HG02678 (cell line): ENCODE measurements around the gene CHRDL1.
A peak's percentile ranks its signal among the peaks of the same experiment; 100 is the strongest.

ENCODE experiments used
- ATAC-seq: cut with Tn5 transposase; IDR thresholded peaks from one replicate; pipeline ENCODE4 v1.9.1; 2021; ENCODE audit warnings: mild to moderate bottlenecking, moderate library complexity; ENCODE audit not compliant: unreplicated experiment

The CHRDL1 gene

GRCh38 chrX:110743679-110744340, 51.8 kb downstream of the CHRDL1 start:
- no peak for ATAC-seq

GRCh38 chrX:110741213-110741796, 54.3 kb downstream of the CHRDL1 start:
- no peak for ATAC-seq

- no peak for ATAC-seq
Observed at GRCh38 chrX:110734894-110735541, 60.6 kb downstream of the CHRDL1 start.

GRCh38 chrX:110734271-110734670, 61.3 kb downstream of the CHRDL1 start:
- no peak for ATAC-seq

GRCh38 chrX:110733166-110733565, 62.5 kb downstream of the CHRDL1 start:
- no peak for ATAC-seq

- no peak for ATAC-seq
Observed at GRCh38 chrX:110732266-110732665, 63.4 kb downstream of the CHRDL1 start.

- no peak for ATAC-seq
Observed at GRCh38 chrX:110723844-110724243, 71.8 kb downstream of the CHRDL1 start.

GRCh38 chrX:110722135-110722534, 73.5 kb downstream of the CHRDL1 start:
- no peak for ATAC-seq

- ATAC-seq = no peak
Observed at GRCh38 chrX:110713666-110714065, 82.0 kb downstream of the CHRDL1 start.

GRCh38 chrX:110706446-110706845, 89.2 kb downstream of the CHRDL1 start:
- no peak for ATAC-seq

- no peak for ATAC-seq
Observed at GRCh38 chrX:110703641-110704040, 92.0 kb downstream of the CHRDL1 start.

- ATAC-seq = peak; percentile 36
Observed at GRCh38 chrX:110699109-110699508, 96.5 kb downstream of the CHRDL1 start.

GRCh38 chrX:110698696-110699095, 96.9 kb downstream of the CHRDL1 start:
- peak; percentile 69 for ATAC-seq

GRCh38 chrX:110692866-110693265, 102.8 kb downstream of the CHRDL1 start:
- no peak for ATAC-seq

GRCh38 chrX:110691446-110691845, 104.2 kb downstream of the CHRDL1 start:
- no peak for ATAC-seq

GRCh38 chrX:110684653-110685052, 111.0 kb downstream of the CHRDL1 start:
- ATAC-seq = no peak

- no peak for ATAC-seq
Observed at GRCh38 chrX:110683925-110684324, 111.7 kb downstream of the CHRDL1 start.

- no peak for ATAC-seq
Observed at GRCh38 chrX:110678591-110678990, 117.0 kb downstream of the CHRDL1 start.

- ATAC-seq = no peak
Observed at GRCh38 chrX:110675886-110676285, 119.7 kb downstream of the CHRDL1 start.

- peak; percentile 96 for ATAC-seq
Observed at GRCh38 chrX:110671068-110671803, 124.4 kb downstream of the CHRDL1 start.

GRCh38 chrX:110669572-110669971, 126.0 kb downstream of the CHRDL1 start:
- no peak for ATAC-seq

- ATAC-seq = no peak
Observed at GRCh38 chrX:110667706-110668105, 127.9 kb downstream of the CHRDL1 start.
